Trophoblast cell (in vitro differentiated cells and primary cell): ENCODE data around the gene SSTR1.

Experiments
- DNase-seq, 2 donors: peaks; one replicate each; pipeline ENCODE4 v3.0.0-alpha.2; 2016
- H2AFZ ChIP-seq: 2 replicates; pipeline ENCODE4 v1.6.1; 2013; ENCODE audit warnings: low read length, moderate library complexity, mild to moderate bottlenecking; ENCODE audit not compliant: insufficient read depth, poor library complexity
- H2AK5ac ChIP-seq: 2 replicates; pipeline ENCODE4 v1.6.1; 2013; ENCODE audit warnings: mild to moderate bottlenecking, low read length
- H2BK120ac ChIP-seq: 2 replicates; pipeline ENCODE4 v1.6.1; 2013; ENCODE audit warnings: low read length, mild to moderate bottlenecking, moderate library complexity; ENCODE audit not compliant: insufficient read depth, poor library complexity
- H2BK12ac ChIP-seq: 2 replicates; pipeline ENCODE4 v1.6.1; 2013; ENCODE audit warnings: mild to moderate bottlenecking, low read length, moderate library complexity
- H2BK5ac ChIP-seq: 2 replicates; pipeline ENCODE4 v1.6.1; 2013; ENCODE audit warnings: low read length, low read depth, moderate library complexity, mild to moderate bottlenecking; ENCODE audit not compliant: poor library complexity
- H3K14ac ChIP-seq: 2 replicates; pipeline ENCODE4 v1.6.1; 2013; ENCODE audit warnings: mild to moderate bottlenecking, low read length
- H3K18ac ChIP-seq: 2 replicates; pipeline ENCODE4 v1.6.1; 2013; ENCODE audit warnings: mild to moderate bottlenecking, low read length
- H3K23ac ChIP-seq: 2 replicates; pipeline ENCODE4 v1.6.1; 2013; ENCODE audit warnings: low read length
- H3K27ac ChIP-seq: 2 replicates; pipeline ENCODE4 v1.5.1; 2013; ENCODE audit warnings: low read depth, mild to moderate bottlenecking, inconsistent platforms, low read length, moderate library complexity
- H3K27me3 ChIP-seq: 2 replicates; pipeline ENCODE4 v1.6.1; 2013; ENCODE audit warnings: inconsistent platforms, mild to moderate bottlenecking, low read length, moderate library complexity; ENCODE audit not compliant: insufficient read depth
- H3K36me3 ChIP-seq, 2 experiments: 1 replicate in 1 of 2; 2 replicates in 1 of 2; pipeline ENCODE4 v1.6.1; 2013; ENCODE audit warnings: low read length in 2 of 2, mild to moderate bottlenecking in 2 of 2, moderate library complexity in 1 of 2; ENCODE audit not compliant: insufficient read depth in 2 of 2, control insufficient read depth in 1 of 2
- H3K4ac ChIP-seq: 2 replicates; pipeline ENCODE4 v1.6.1; 2013; ENCODE audit warnings: low read depth, mild to moderate bottlenecking, low read length, moderate library complexity
- H3K4me1 ChIP-seq, 2 experiments: 1 replicate in 1 of 2; 2 replicates in 1 of 2; pipeline ENCODE4 v1.6.1; 2013; ENCODE audit warnings: low read length in 2 of 2, mild to moderate bottlenecking in 2 of 2, moderate library complexity in 1 of 2; ENCODE audit not compliant: insufficient read depth in 2 of 2, control insufficient read depth in 1 of 2
- H3K4me2 ChIP-seq: 2 replicates; pipeline ENCODE4 v1.6.1; 2013; ENCODE audit warnings: inconsistent platforms, mild to moderate bottlenecking, low read length, moderate library complexity
- H3K4me3 ChIP-seq: 2 replicates; pipeline ENCODE4 v1.5.1; 2013; ENCODE audit warnings: mild to moderate bottlenecking, low read depth, low read length, inconsistent platforms
- H3K79me1 ChIP-seq: one replicate; pipeline ENCODE4 v1.6.1; 2013; ENCODE audit warnings: low read length
- H3K79me2 ChIP-seq: 2 replicates; pipeline ENCODE4 v1.6.1; 2013; ENCODE audit warnings: low read length, mild to moderate bottlenecking; ENCODE audit not compliant: control insufficient read depth, insufficient read depth, poor library complexity
- H3K9ac ChIP-seq: 2 replicates; pipeline ENCODE4 v1.6.1; 2013; ENCODE audit warnings: mild to moderate bottlenecking, low read length
- H3K9me3 ChIP-seq: 2 replicates; pipeline ENCODE4 v1.6.1; 2013; ENCODE audit warnings: low read depth, mild to moderate bottlenecking, control low read depth, inconsistent platforms, low read length; ENCODE audit not compliant: insufficient read depth
- H4K12ac ChIP-seq: 2 replicates; pipeline ENCODE4 v1.6.1; 2013; ENCODE audit warnings: low read depth, mild to moderate bottlenecking, low read length, moderate library complexity
- H4K8ac ChIP-seq: 2 replicates; pipeline ENCODE4 v1.6.1; 2013; ENCODE audit warnings: low read depth, mild to moderate bottlenecking, low read length, moderate library complexity
- H4K91ac ChIP-seq: one replicate; pipeline ENCODE4 v1.6.1; 2013; ENCODE audit warnings: low read depth, mild to moderate bottlenecking, low read length, moderate library complexity
- WGBS: extraction: QIAGEN DNeasy Blood & Tissue Kit; methylation state at CpG from one replicate; pipeline ENCODE4 v1.1.7; 2013; ENCODE audit warnings: missing lambda C conversion rate; ENCODE audit not compliant: insufficient read length, insufficient coverage; ENCODE audit errors: extremely low coverage; 5-methylcytosine and 5-hydroxymethylcytosine counted together

The SSTR1 gene

GRCh38 chr14:38198425-38198824, 9.3 kb upstream of the SSTR1 start:
- H3K36me3 ChIP-seq = no peaks in the 10 kb centered on the region
- H3K14ac ChIP-seq = no peak overlapping the region
- no peak overlapping the region for H2BK5ac ChIP-seq
- no peak overlapping the region for H4K8ac ChIP-seq
- H3K9me3 ChIP-seq = no peaks in the 10 kb centered on the region
- no peak overlapping the region for H3K18ac ChIP-seq
- no peak overlapping the region for H3K4me2 ChIP-seq
- H3K9ac ChIP-seq = no peak overlapping the region
- no peak overlapping the region for H4K12ac ChIP-seq
- no peaks in the 10 kb centered on the region for H3K79me2 ChIP-seq
- DNase-seq = no peak
- H2BK120ac ChIP-seq = no peak overlapping the region
- H3K27ac ChIP-seq = no peak overlapping the region
- no peak overlapping the region for H3K23ac ChIP-seq
- no peak overlapping the region for H2AK5ac ChIP-seq
- H2BK12ac ChIP-seq = no peak overlapping the region
- H3K4ac ChIP-seq = no peak overlapping the region
- H3K4me3 ChIP-seq = no peak overlapping the region
- H3K27me3 ChIP-seq = no peaks in the 10 kb centered on the region
- H3K4me1 ChIP-seq = no peaks in the 10 kb centered on the region
- H4K91ac ChIP-seq = no peak overlapping the region
- H3K79me1 ChIP-seq = no peaks in the 10 kb centered on the region
- WGBS = no CpG with 5 or more reads among the region's 4 CpGs
- no peak overlapping the region for H2AFZ ChIP-seq

GRCh38 chr14:38199076-38199475, 8.6 kb upstream of the SSTR1 start:
- Histone ChIP-seq H3K9ac (no peak overlapping the region), H3K18ac (no peak overlapping the region), H3K27me3 (no peaks in the 10 kb centered on the region), H4K91ac (no peak overlapping the region), H3K27ac (no peak overlapping the region), H3K4ac (no peak overlapping the region), H3K23ac (no peak overlapping the region), H4K12ac (no peak overlapping the region), H4K8ac (no peak overlapping the region), H2BK12ac (no peak overlapping the region), H3K4me2 (no peak overlapping the region), H3K14ac (no peak overlapping the region), H2AFZ (no peak overlapping the region), H3K4me1 (no peaks in the 10 kb centered on the region), H3K4me3 (no peak overlapping the region), H2AK5ac (no peak overlapping the region), H3K9me3 (no peaks in the 10 kb centered on the region), H3K79me1 (no peaks in the 10 kb centered on the region), H3K36me3 (no peaks in the 10 kb centered on the region), H3K79me2 (no peaks in the 10 kb centered on the region), H2BK120ac (no peak overlapping the region), H2BK5ac (no peak overlapping the region)
- no CpG with 5 or more reads among the region's 9 CpGs for WGBS
- no peak for DNase-seq

- H2BK5ac ChIP-seq = no peak overlapping the region
- H2AK5ac ChIP-seq = no peak overlapping the region
- H3K4ac ChIP-seq = no peak overlapping the region
- no peak overlapping the region for H3K14ac ChIP-seq
- H2BK120ac ChIP-seq = no peak overlapping the region
- no peaks in the 10 kb centered on the region for H3K36me3 ChIP-seq
- H3K4me3 ChIP-seq = no peak overlapping the region
- no peaks in the 10 kb centered on the region for H3K79me2 ChIP-seq
- no peaks in the 10 kb centered on the region for H3K79me1 ChIP-seq
- no CpG with 5 or more reads among the region's 1 CpG for WGBS
- no peak for DNase-seq
- no peak overlapping the region for H3K23ac ChIP-seq
- no peak overlapping the region for H4K8ac ChIP-seq
- no peak overlapping the region for H2BK12ac ChIP-seq
- no peak overlapping the region for H3K4me2 ChIP-seq
- H3K9me3 ChIP-seq = no peaks in the 10 kb centered on the region
- H3K27me3 ChIP-seq = no peaks in the 10 kb centered on the region
- no peak overlapping the region for H4K12ac ChIP-seq
- no peak overlapping the region for H3K18ac ChIP-seq
- H2AFZ ChIP-seq = no peak overlapping the region
- H4K91ac ChIP-seq = no peak overlapping the region
- H3K4me1 ChIP-seq = no peaks in the 10 kb centered on the region
- no peak overlapping the region for H3K27ac ChIP-seq
- no peak overlapping the region for H3K9ac ChIP-seq
These were observed 8.0 kb upstream of the SSTR1 start for GRCh38 chr14:38199739-38200138.

- Histone ChIP-seq H4K12ac (no peak overlapping the region), H2BK12ac (no peak overlapping the region), H3K27ac (no peak overlapping the region), H2AFZ (no peak overlapping the region), H4K8ac (no peak overlapping the region), H3K4me1 (no peaks in the 10 kb centered on the region), H3K18ac (no peak overlapping the region), H2BK5ac (no peak overlapping the region), H3K36me3 (no peaks in the 10 kb centered on the region), H2AK5ac (no peak overlapping the region), H3K9me3 (no peaks in the 10 kb centered on the region), H3K23ac (no peak overlapping the region), H3K79me2 (no peaks in the 10 kb centered on the region), H2BK120ac (no peak overlapping the region), H3K4me2 (no peak overlapping the region), H3K14ac (no peak overlapping the region), H3K79me1 (no peaks in the 10 kb centered on the region), H3K4me3 (no peak overlapping the region), H3K9ac (no peak overlapping the region), H3K4ac (no peak overlapping the region), H3K27me3 (no peaks in the 10 kb centered on the region), H4K91ac (no peak overlapping the region)
- no CpG with 5 or more reads among the region's 5 CpGs for WGBS
- no peak for DNase-seq
These were observed 6.4 kb upstream of the SSTR1 start for GRCh38 chr14:38201137-38201828.
